ES-I3 (cell line): ENCODE data around the gene EFCAB14.
"Not testable (repeated sequence)": the region's sequence is repeated elsewhere in the genome, so short reads cannot be mapped to it uniquely, and the experiment has no call there.

Experiments
- H3K36me3 ChIP-seq: 2 replicates; pipeline ENCODE4 v1.6.1; 2013; ENCODE audit warnings: mild to moderate bottlenecking, low read length, control low read depth, moderate library complexity; ENCODE audit not compliant: insufficient read depth
- H3K4me1 ChIP-seq: 2 replicates; pipeline ENCODE4 v1.6.1; 2013; ENCODE audit warnings: mild to moderate bottlenecking, control low read depth, low read length; ENCODE audit not compliant: insufficient read depth
- H3K9ac ChIP-seq: 2 replicates; pipeline ENCODE4 v1.6.1; 2013; ENCODE audit warnings: low read depth, mild to moderate bottlenecking, low read length, moderate library complexity
- H3K9me3 ChIP-seq: 2 replicates; pipeline ENCODE4 v1.6.1; 2013; ENCODE audit warnings: mild to moderate bottlenecking, low read length, moderate library complexity; ENCODE audit not compliant: control insufficient read depth, insufficient read depth

Gene EFCAB14

GRCh38 chr1:46662919-46663318 is 56.0 kb downstream of the EFCAB14 start:
- H3K4me1 ChIP-seq: peaks cover 18% of the 10 kb centered on the region
- H3K9ac ChIP-seq, H3K9me3 ChIP-seq, H3K36me3 ChIP-seq: not testable (repeated sequence)

DNA sequence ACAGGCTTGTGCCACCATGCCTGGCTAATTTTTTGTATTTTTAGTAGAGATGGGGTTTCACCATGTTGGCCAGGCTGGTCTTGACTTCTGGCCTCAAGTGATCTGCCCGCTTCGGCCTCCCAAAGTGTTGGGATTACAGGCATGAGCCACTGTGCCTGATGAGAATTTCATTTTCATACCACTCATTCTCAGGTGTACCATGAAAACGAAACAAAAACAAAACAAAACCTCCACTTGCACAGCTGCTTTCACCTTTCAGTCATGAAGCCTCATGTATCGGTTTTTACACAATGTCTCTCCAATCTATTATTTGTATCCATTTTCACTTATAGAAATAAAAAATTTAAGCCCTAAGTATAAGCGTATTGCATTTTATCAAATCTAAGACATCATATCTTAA is 58.8 kb downstream of the EFCAB14 start:
- not testable (repeated sequence) for H3K9ac ChIP-seq, H3K9me3 ChIP-seq, H3K4me1 ChIP-seq
- peaks cover 11% of the 10 kb centered on the region for H3K36me3 ChIP-seq

DNA sequence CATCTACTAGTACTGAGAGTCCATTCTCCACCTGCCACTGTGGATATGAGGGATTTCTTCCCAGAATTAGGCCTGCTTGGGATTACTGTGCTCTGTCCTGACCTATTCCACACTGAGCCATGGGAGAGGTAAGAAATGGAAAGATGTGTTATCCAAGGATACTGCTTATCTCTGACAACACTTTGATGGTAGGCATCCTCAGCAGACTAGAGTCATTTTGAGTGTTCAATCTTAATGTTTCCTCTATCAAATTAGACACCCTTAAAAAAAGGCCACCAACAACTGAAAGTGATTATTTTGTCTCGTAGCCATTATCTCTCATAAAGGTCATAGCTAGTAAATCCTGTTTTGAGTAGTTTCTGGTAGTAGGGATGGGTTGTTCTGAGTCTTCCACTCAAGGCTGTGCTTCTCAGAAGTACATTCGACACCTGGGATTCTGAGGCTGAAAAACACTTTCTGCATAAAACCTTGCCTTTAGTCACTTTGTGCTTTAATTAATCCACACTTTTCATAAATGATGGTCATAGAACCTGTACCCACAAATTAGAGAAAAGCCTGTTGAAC is 59.5 kb downstream of the EFCAB14 start:
- Histone ChIP-seq H3K4me1 (no peaks in the 10 kb centered on the region), H3K9ac (no peak overlapping the region), H3K36me3 (peaks cover 8% of the 10 kb centered on the region; the same call in 1 of the 2 replicates), H3K9me3 (no peaks in the 10 kb centered on the region)

DNA sequence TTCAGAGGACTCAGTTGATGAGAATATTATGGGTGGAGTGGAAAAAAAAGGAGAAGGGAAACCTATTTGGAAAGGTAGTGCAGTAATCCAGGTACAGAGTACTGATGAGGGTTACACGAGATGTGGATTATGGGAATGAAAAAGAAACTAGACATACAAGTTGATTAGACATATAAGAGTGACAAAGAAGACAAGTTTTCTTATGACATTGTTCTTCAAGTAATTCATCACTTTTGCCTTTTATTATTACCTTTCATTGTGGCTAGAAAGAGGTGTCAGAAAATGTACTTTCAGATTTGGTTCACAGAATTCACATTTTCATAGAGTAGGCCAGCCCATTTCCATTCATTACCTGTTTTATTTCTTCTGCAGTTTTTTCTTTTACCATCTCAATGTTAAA is 61.1 kb downstream of the EFCAB14 start:
- Histone ChIP-seq H3K4me1 (no peaks in the 10 kb centered on the region), H3K9ac (no peak overlapping the region), H3K36me3 (peaks cover 5% of the 10 kb centered on the region; the same call in 1 of the 2 replicates), H3K9me3 (no peaks in the 10 kb centered on the region)

DNA sequence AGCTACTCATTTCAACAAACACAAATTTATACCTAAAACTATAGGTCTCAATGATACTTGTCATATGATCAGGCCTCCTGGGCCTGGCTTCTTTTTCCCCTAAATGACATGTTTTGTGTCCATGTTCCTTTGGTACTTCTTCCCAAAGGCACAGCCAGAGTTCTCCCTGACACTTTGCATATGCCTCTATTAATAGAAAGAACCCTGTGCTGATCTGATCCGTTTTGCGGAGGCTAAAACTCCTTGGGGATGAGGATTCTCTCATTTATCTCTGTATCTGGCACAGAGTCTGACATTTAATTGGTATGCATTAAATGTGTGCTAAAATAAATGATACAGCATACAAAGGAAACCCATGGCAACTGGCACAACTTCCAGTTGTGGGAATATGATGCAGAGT is 62.3 kb downstream of the EFCAB14 start:
- no peak overlapping the region for H3K9ac ChIP-seq
- H3K36me3 ChIP-seq: peaks cover 5% of the 10 kb centered on the region; the same call in 1 of the 2 replicates

GRCh38 chr1:46655848-46656247 is 63.1 kb downstream of the EFCAB14 start:
- no peaks in the 10 kb centered on the region for H3K9me3 ChIP-seq
- peaks cover 5% of the 10 kb centered on the region; the same call in 1 of the 2 replicates for H3K36me3 ChIP-seq
- no peaks in the 10 kb centered on the region for H3K4me1 ChIP-seq
- no peak overlapping the region for H3K9ac ChIP-seq

More for the DNA sequence above, 62.3 kb downstream of the EFCAB14 start:
- H3K9me3 ChIP-seq: no peaks in the 10 kb centered on the region
- H3K4me1 ChIP-seq: no peaks in the 10 kb centered on the region

GRCh38 chr1:46654698-46655097 is 64.2 kb downstream of the EFCAB14 start:
- not testable (repeated sequence) for H3K9me3 ChIP-seq, H3K4me1 ChIP-seq, H3K9ac ChIP-seq, H3K36me3 ChIP-seq

GRCh38 chr1:46654012-46654411 is 64.9 kb downstream of the EFCAB14 start:
- Histone ChIP-seq H3K4me1 (no peaks in the 10 kb centered on the region), H3K9ac (no peak overlapping the region), H3K9me3 (no peaks in the 10 kb centered on the region), H3K36me3 (peaks cover 13% of the 10 kb centered on the region)

GRCh38 chr1:46653405-46653958 is 65.4 kb downstream of the EFCAB14 start:
- Histone ChIP-seq H3K9me3 (no peaks in the 10 kb centered on the region), H3K4me1 (no peaks in the 10 kb centered on the region), H3K36me3 (peaks cover 13% of the 10 kb centered on the region), H3K9ac (no peak overlapping the region)

DNA sequence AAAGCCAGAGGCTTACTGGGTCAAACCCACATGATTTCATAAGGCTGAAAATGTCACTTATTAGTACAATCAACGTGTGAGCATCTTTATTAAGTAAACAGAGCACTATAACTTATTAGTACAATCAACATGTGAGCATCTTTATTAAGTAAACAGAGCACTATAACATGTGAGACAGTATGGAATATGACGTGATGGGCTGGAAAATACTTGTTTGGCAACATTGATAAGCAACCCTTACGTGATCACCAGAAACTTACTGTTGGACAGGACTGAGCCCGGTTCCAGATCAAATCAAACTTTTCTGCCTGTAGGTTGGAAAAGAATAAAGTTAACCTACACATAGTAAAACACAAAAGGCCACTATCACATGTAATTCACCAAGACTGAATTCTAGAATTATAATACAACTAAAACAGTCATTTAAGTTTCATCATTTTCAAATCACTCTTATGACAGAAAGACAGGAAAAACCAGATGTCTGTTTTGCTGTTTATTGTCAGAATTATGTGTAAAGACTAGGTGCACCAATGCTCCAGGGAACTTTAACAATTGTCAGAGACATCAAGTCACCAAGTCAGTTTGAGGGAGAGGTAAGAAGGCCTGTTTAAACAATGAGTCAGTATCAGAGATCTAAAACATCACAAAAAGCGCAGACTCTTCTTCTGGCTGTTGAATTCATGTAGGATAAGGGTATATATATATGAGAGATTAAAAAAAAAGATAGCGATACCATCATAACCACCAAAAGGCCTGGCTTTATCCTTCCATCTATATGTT is 66.4 kb downstream of the EFCAB14 start:
- H3K4me1 ChIP-seq: no peaks in the 10 kb centered on the region
- H3K9me3 ChIP-seq: no peaks in the 10 kb centered on the region
- peaks cover 13% of the 10 kb centered on the region for H3K36me3 ChIP-seq
- no peak overlapping the region for H3K9ac ChIP-seq

DNA sequence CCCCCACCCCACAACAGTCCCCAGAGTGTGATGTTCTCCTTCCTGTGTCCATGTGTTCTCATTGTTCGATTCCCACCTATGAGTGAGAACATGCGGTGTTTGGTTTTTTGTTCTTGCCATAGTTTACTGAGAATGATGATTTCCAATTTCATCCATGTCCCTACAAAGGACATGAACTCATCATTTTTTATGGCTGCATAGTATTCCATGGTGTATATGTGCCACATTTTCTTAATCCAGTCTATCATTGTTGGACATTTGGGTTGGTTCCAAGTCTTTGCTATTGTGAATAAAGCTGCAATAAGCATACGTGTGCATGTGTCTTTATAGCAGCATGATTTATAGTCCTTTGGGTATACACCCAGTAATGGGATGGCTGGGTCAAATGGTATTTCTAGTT is 67.8 kb downstream of the EFCAB14 start:
- H3K9ac ChIP-seq, H3K4me1 ChIP-seq, H3K36me3 ChIP-seq, H3K9me3 ChIP-seq: not testable (repeated sequence)

GRCh38 chr1:46650491-46650890 is 68.4 kb downstream of the EFCAB14 start:
- Histone ChIP-seq H3K36me3 (peaks cover 8% of the 10 kb centered on the region), H3K4me1 (no peaks in the 10 kb centered on the region), H3K9ac (no peak overlapping the region), H3K9me3 (no peaks in the 10 kb centered on the region)

DNA sequence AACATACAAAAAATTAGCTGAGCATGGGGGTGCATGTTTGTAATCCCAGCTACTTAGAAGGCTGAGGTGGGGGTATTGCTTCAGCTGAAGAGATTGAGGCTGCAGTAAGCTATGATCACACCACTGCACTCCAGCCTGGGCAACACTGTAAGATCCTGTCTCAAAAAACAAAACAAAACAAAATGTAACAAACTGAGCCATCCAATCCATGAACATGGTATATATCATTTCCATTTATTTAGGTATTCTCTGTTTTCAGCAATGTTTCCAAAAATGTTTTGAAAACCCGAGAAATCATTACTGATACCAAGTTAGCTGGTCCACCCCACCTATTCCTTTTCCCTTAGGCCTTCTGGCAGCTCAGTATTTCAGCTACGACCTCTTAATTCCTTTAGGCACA is 69.2 kb downstream of the EFCAB14 start:
- Histone ChIP-seq H3K9me3 (no peaks in the 10 kb centered on the region), H3K4me1 (no peaks in the 10 kb centered on the region), H3K9ac (no peak overlapping the region), H3K36me3 (peaks cover 8% of the 10 kb centered on the region)

- Histone ChIP-seq H3K4me1 (no peaks in the 10 kb centered on the region), H3K9ac (no peak overlapping the region), H3K36me3 (peaks cover 8% of the 10 kb centered on the region), H3K9me3 (no peaks in the 10 kb centered on the region)
Measured at GRCh38 chr1:46647611-46648010, 71.3 kb downstream of the EFCAB14 start.

DNA sequence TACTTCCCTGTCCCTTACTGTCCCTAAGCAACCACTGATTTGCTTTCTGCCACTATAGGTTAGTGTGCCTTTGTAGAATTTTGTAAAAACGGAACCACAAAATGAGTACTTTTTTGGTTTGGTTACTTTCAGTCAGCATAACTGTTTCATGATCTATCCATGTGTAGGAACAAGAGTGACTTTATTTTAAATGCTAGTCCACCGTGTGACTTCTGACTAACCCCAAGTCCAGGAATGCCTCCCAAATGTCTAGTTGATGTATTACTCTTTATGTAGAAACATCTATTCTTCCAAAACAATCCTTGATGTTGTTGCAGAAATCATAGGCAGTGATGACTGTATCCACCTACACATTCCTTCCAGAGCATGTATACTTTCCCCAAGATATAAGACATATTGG is 72.1 kb downstream of the EFCAB14 start:
- Histone ChIP-seq H3K9ac (no peak overlapping the region), H3K36me3 (peaks cover 8% of the 10 kb centered on the region), H3K4me1 (no peaks in the 10 kb centered on the region), H3K9me3 (no peaks in the 10 kb centered on the region)
